Measurements from ENCODE around the gene MYO18B.

MYO18B gene

DNA sequence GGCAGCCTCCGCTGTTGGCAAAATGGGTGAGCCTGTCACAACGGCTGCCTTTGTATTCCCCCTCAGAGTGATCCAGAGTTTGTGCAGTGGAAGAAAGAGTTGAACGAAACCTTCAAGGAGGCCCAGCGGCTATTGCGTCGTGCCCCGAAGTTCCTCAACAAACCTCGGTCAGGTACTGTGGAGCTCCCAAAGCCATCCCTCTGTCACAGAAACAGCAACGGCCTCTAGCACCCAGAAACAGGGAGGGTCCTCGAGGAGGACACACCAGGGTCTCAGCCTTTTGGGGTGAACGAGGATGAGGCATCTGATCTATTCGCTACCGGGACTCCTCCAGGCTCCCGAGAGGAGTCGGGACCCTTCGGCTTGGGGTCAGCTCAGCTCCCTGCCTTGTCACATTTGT, 19.8 kb upstream of the MYO18B start:
- POLR2A ChIA-PET, result no interaction called here
- no peak for DNase-seq (ENCODE audit: extremely low spot score)
- TF ChIP-seq, protein P1, sequence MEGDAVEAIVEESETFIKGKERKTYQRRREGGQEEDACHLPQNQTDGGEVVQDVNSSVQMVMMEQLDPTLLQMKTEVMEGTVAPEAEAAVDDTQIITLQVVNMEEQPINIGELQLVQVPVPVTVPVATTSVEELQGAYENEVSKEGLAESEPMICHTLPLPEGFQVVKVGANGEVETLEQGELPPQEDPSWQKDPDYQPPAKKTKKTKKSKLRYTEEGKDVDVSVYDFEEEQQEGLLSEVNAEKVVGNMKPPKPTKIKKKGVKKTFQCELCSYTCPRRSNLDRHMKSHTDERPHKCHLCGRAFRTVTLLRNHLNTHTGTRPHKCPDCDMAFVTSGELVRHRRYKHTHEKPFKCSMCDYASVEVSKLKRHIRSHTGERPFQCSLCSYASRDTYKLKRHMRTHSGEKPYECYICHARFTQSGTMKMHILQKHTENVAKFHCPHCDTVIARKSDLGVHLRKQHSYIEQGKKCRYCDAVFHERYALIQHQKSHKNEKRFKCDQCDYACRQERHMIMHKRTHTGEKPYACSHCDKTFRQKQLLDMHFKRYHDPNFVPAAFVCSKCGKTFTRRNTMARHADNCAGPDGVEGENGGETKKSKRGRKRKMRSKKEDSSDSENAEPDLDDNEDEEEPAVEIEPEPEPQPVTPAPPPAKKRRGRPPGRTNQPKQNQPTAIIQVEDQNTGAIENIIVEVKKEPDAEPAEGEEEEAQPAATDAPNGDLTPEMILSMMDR (IDR thresholded peaks at IDR 0.05; ENCODE audit: control extremely low read depth, extremely low read depth, low read depth, missing control alignments), result no peak
- CTCF ChIA-PET, result no interaction called here

DNA sequence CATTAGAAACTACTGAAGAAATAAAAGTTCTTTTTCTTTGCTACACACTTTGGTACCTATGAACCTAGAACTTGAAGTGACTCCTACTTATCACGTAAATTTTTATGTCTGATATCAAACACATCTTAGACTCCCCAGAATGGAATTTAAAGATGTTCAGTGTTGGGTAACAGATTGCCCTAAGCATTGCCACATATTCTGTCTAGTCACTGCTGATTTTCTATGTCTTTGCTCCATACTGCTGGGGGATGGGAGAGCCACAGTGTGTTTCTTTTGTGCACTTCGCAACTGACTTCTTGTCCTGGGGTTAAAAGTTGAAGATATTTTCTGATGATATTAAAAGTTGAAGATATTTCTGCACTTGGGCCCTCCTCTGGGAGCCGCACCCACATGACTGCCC, 19.4 kb upstream of the MYO18B start:
- TF ChIP-seq, protein P1 (IDR thresholded peaks at IDR 0.05; ENCODE audit: control extremely low read depth, extremely low read depth, low read depth, missing control alignments), result no peak
- POLR2A ChIA-PET, result no interaction called here
- CTCF ChIA-PET, result no interaction called here
- DNase-seq (ENCODE audit: extremely low spot score), result no peak

DNA sequence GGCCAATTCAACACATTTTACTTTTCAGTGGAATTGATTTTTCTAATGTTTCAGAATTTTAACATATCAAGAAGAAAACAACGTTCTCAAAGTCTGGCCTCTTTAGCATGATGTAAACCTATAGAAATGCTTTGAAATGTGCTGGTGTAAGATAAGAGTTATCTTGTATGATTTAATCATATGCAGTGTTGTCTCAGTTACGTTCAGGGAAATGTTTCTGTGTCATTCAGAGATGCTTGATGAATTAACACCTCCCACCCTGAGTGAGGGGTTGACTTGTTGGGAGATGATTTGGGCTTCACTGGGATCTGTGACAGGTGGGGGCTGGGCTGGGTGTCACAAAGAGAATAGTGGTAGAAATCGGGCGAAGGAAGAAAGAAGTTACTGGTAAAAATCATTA, 15.7 kb upstream of the MYO18B start:
- TF ChIP-seq, protein P1 (IDR thresholded peaks at IDR 0.05; ENCODE audit: control extremely low read depth, extremely low read depth, low read depth, missing control alignments), result no peak
- DNase-seq (ENCODE audit: extremely low spot score), result no peak
- CTCF ChIA-PET, result interaction anchor here (0.9 to 2.2 kb wide), 2 partner anchors 182 to 264 kb away, joined by 3 to 6 read pairs; no protein-coding TSS in a partner anchor
- POLR2A ChIA-PET, result no interaction called here

DNA sequence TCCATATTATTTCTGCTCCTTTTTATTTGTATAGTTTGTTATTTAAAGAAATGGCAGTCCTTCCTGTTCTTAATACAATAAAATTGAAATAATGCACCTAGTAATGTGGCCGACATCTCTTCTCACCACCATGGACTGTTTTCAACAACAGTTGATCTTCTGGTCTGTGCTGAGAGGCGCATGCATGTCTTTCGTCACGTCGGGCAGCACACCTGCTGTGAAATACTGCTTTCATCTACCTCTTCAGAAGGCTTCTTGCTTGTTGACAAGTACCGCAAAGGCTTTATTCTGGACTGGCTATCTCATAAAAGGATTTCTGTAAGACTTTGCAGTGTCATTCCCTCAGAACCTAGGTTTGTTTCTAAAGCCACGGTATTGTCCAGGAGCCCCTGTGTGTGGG, 13.9 kb upstream of the MYO18B start:
- POLR2A ChIA-PET, result no interaction called here
- no peak for DNase-seq (ENCODE audit: extremely low spot score)
- CTCF ChIA-PET, result interaction anchor here (1.7 kb wide), 1 partner anchor 265 kb away, joined by 3 read pairs; no protein-coding TSS in a partner anchor
- TF ChIP-seq, protein P1 (IDR thresholded peaks at IDR 0.05; ENCODE audit: control extremely low read depth, extremely low read depth, low read depth, missing control alignments), result no peak

DNA sequence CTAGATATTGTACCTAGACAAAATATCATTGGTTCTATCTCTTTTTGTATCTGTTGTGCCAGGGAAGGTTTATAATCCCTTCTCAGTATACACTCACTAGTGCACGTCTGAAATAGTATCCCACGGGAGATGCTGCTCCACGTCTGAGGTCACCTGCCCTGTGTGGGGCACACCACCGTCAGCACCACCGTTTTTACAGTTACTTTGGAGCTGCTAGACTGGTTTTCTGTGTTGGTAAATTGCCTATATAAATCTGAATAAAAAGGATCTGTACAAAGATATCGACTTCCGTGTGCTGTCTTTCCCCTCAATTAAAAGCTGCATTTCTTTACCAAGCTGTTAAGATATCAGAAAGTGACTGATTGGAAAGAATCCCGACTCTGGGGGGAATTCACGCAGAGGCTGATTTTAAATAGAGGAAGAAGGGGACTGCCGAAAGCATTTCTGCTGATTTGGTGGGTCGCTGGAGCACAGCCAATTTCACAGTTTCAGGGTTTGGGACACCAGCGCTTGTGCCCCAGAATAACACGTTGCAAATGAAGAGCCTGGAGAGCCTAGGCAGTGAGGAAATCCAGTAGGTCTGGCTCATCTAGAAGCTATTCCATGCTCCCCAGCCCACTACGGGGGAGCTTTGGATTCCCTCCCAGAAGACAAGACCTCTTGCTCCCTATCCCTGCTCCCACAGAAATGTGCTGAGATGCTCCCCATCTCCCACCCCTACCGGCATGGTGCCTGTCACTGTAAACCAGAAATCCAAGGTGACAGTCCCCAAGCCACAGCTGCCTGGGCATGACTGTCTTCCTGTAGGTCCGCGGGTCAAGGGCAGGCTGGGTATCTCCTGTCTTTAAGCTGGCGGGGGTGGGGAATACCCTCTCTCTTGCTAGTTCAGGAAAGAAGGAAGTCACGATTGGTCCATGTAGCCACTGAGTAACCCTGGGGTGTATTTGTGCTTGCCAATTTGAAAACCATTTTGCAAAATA, 12.7 kb upstream of the MYO18B start:
- ChIA-PET CTCF (interaction anchor here (1.7 kb wide), 1 partner anchor 267 kb away, joined by 3 read pairs; no protein-coding TSS in a partner anchor), POLR2A (no interaction called here)
- no peak for DNase-seq (ENCODE audit: extremely low spot score)
- TF ChIP-seq, protein P1 (IDR thresholded peaks at IDR 0.05; ENCODE audit: control extremely low read depth, extremely low read depth, low read depth, missing control alignments), result no peak

DNA sequence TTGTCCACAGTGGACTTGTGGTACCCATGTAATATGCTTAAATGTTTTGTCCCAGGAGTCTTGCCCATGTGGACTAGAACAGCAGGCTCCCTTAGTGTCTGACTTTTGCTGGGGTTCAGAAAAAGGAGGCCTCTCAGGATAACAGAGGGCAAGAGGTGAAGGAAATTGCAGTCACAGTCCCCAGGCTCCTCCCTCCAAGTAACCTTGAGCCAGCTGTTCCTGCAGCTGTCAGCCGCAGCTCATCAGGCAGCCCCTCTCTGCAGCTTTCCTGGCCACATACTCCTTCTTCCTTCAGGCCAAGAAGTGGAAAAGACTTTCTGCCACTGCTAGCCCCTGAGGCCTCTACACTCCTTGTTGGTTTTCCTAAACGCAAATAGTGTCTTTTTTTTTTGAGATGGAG, 6.3 kb upstream of the MYO18B start:
- ChIA-PET POLR2A (no interaction called here), CTCF (no interaction called here)
- DNase-seq (ENCODE audit: extremely low spot score), result no peak
- TF ChIP-seq, protein P1 (IDR thresholded peaks at IDR 0.05; ENCODE audit: control extremely low read depth, extremely low read depth, low read depth, missing control alignments), result no peak
